GM19328 (cell line): Measurements from ENCODE around the gene PSME4.
"Not testable (repeated sequence)": the region's sequence is repeated elsewhere in the genome, so short reads cannot be mapped to it uniquely, and the experiment has no call there.

ENCODE experiments used
- ATAC-seq: cut with Tn5 transposase; IDR thresholded peaks from one replicate; pipeline ENCODE4 v1.9.1; 2021; ENCODE audit warnings: mild to moderate bottlenecking, moderate library complexity; ENCODE audit not compliant: unreplicated experiment

PSME4 gene

GRCh38 chr2:53969285-53969967 is 1.4 kb downstream of the PSME4 start:
- no peak for ATAC-seq

- no peak for ATAC-seq
Observed at GRCh38 chr2:53964987-53965687, 5.7 kb downstream of the PSME4 start.

- no peak for ATAC-seq
Observed at GRCh38 chr2:53964257-53964952, 6.4 kb downstream of the PSME4 start.

- ATAC-seq, result not testable (repeated sequence)
Observed at GRCh38 chr2:53961478-53962216, 9.1 kb downstream of the PSME4 start.

GRCh38 chr2:53960476-53960875 is 10.3 kb downstream of the PSME4 start:
- ATAC-seq, result no peak

- no peak for ATAC-seq
Observed at GRCh38 chr2:53958443-53958842, 12.3 kb downstream of the PSME4 start.

DNA sequence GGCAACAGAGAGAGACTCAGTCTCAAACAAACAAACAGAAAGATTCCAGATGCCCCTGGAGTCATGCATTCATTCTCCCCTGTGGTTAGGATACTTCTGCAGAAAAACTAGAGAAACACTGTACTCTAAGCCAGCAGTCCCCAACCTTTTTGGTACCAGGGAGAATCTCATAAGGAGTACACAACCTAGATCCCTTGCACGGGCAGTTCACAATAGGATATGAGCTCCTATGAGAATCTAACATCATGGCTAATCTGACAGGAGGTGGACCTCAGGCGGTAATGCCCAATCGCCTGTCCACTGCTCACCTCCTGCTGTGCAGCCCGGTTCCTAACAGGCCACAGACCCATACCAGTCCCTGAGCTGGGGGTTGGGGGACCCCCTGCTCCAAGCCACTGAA is 18.3 kb downstream of the PSME4 start:
- no peak for ATAC-seq

GRCh38 chr2:53949457-53949856 is 21.3 kb downstream of the PSME4 start:
- no peak for ATAC-seq

GRCh38 chr2:53945538-53945937 is 25.3 kb downstream of the PSME4 start:
- ATAC-seq, result no peak

DNA sequence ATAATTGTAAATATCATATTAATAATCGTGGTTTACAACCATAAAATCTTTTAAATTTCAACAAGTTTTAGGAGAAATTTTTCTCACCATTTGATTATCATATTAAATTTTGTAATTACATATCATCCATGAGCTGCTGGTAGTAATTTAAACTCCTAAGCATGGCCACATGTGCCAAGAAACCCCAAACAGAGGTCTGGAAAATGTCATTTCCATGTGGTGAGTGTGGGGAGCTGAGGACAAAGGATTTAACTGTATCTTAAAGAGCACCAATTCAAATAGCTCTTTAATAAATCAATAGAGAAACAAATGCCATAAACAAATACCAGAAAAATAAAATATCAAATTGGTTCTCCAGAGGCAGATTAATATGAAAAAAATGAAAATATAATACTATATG is 26.3 kb downstream of the PSME4 start:
- ATAC-seq, result no peak

DNA sequence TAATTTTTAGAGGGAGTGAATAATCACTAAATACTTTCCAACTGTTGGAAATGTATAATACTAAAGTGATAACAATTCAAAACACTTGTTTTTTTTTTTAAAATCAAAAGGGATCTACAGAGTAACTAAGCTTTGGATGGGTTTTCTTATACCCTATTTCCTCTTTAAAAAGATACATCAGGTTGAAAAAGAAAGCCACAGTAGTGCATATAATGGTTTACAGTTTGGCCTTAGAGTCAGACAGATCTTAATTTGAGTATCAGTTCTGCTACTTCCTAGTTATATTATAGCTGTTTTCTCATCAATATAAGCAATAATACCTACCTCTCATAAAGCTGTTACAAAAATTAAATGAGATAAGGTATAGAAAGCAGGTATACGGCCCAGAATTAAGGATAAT is 28.5 kb downstream of the PSME4 start:
- no peak for ATAC-seq

GRCh38 chr2:53941749-53942148 is 29.0 kb downstream of the PSME4 start:
- ATAC-seq, result no peak

GRCh38 chr2:53939656-53940055 is 31.1 kb downstream of the PSME4 start:
- no peak for ATAC-seq

DNA sequence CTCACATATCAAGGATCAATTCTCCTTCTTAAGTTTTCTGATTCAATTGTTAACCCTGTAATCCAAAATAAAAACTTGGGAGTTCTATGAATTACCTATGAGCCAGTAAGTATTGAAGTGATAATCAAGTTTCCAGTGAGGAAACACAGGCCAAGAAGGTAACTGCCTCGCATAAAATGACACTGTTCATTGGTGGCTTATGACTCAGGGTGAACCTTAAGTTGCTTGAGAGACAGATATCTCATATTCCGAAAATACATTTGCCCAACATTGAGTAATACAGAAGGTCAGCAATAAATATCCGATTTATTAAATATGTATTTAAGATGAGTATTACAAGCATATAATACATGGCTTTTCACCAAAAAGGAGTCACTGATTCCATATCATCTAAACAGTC is 31.9 kb downstream of the PSME4 start:
- no peak for ATAC-seq

DNA sequence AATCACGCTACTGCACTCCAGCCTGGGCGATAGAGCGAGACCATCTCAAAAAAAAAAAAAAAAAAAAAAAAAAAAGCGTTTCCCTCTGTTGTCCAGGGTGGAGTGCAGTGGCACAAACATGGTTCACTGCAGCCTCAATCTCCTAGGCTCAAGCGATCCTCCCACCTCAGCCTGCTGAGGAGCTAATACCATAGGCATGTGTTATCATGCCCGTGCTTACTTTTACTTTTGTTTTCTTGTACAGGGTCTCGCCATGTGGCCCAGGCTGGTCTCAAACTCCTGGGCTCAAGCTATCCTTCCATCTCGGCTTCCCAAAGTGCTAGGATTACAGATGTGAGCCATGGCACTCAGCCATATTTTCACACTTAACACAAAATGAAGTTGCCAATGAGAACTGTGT is 37.5 kb downstream of the PSME4 start:
- ATAC-seq, result no peak

- not testable (repeated sequence) for ATAC-seq
Observed at GRCh38 chr2:53926321-53926720, 44.5 kb downstream of the PSME4 start.

- no peak for ATAC-seq
Observed at GRCh38 chr2:53913721-53914120, 57.1 kb downstream of the PSME4 start.

GRCh38 chr2:53911434-53912189 is 59.2 kb downstream of the PSME4 start:
- no peak for ATAC-seq

DNA sequence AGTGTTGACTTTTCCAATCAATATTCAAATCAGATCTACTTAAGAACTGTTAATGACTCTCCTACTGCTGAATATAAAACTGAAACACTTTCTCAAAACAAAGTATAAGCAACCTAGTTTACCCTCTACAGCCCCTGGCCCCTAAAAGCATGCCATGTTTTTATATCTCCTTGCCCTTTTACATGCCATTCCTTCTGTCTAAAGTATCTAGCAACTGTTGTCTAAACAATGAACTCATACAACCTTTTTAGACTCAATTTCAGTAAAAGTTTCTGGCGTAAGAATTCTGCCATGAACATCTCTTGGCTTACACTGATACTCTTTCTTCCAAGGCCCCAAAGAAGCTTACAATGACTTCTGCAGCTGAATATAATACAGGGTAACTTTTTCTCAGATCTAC is 63.2 kb downstream of the PSME4 start:
- ATAC-seq, result no peak

- no peak for ATAC-seq
Observed at GRCh38 chr2:53905396-53905795, 65.4 kb downstream of the PSME4 start.

GRCh38 chr2:53903011-53903410 is 67.8 kb downstream of the PSME4 start:
- ATAC-seq, result no peak
